Nephron progenitor cell (in vitro differentiated cells): ENCODE results near the gene UHRF1.

Experiments used
- DNase-seq: peaks from one replicate; pipeline ENCODE4 v3.0.0; 2021
- H3K27ac Mint-ChIP-seq: 2 replicates; pipeline ENCODE4 v1.8.0; 2021; ENCODE audit warnings: mild to moderate bottlenecking, moderate library complexity, mixed read lengths
- H3K27me3 Mint-ChIP-seq: 2 replicates; pipeline ENCODE4 v1.8.0; 2021; ENCODE audit warnings: mild to moderate bottlenecking, low read depth, mixed read lengths; ENCODE audit not compliant: poor library complexity
- H3K36me3 Mint-ChIP-seq: 2 replicates; pipeline ENCODE4 v1.8.0; 2021; ENCODE audit warnings: low read depth, mixed read lengths
- H3K4me1 Mint-ChIP-seq: 2 replicates; pipeline ENCODE4 v1.8.0; 2021; ENCODE audit warnings: mixed read lengths
- H3K4me3 Mint-ChIP-seq: 2 replicates; pipeline ENCODE4 v1.8.0; 2021; ENCODE audit warnings: mild to moderate bottlenecking, moderate library complexity, mixed read lengths
- H3K9me3 Mint-ChIP-seq: 2 replicates; pipeline ENCODE4 v1.8.0; 2021; ENCODE audit warnings: mild to moderate bottlenecking, moderate library complexity, mixed read lengths
- CTCF ChIP-seq: fragments of 200-600 bp; sonication (generic); IDR thresholded peaks from 2 replicates; pipeline ENCODE4 v1.5.0; 2021; ENCODE audit warnings: antibody characterized with exemption

The UHRF1 gene

GRCh38 chr19:4986471-4986891 lies 77.2 kb downstream of the UHRF1 start:
- Mint-ChIP-seq H3K9me3 (no peaks in the 10 kb centered on the region), H3K27me3 (no peaks in the 10 kb centered on the region), H3K27ac (peak overlapping the region; percentile 95), H3K36me3 (peaks cover 10% of the 10 kb centered on the region), H3K4me1 (peaks cover 82% of the 10 kb centered on the region), H3K4me3 (peak overlapping the region; percentile 38)
- no peak for TF ChIP-seq CTCF
- no peak for DNase-seq

- Mint-ChIP-seq H3K9me3 (peaks cover 7% of the 10 kb centered on the region), H3K27ac (peak overlapping the region; percentile 96), H3K4me3 (peak overlapping the region; percentile 67), H3K27me3 (no peaks in the 10 kb centered on the region), H3K4me1 (peaks cover 87% of the 10 kb centered on the region), H3K36me3 (peaks cover 17% of the 10 kb centered on the region)
- DNase-seq, result no peak
- TF ChIP-seq CTCF, result no peak
These were observed 78.0 kb downstream of the UHRF1 start for GRCh38 chr19:4987256-4987655.

GRCh38 chr19:4987692-4988370 lies 78.5 kb downstream of the UHRF1 start:
- Mint-ChIP-seq H3K4me3 (peak overlapping the region; percentile 67), H3K27me3 (no peaks in the 10 kb centered on the region), H3K27ac (peak overlapping the region; percentile 96), H3K9me3 (peaks cover 13% of the 10 kb centered on the region), H3K36me3 (peaks cover 23% of the 10 kb centered on the region), H3K4me1 (peaks cover 81% of the 10 kb centered on the region)
- no peak for DNase-seq
- TF ChIP-seq CTCF, result no peak

- H3K4me1 Mint-ChIP-seq, result peaks cover 71% of the 10 kb centered on the region
- no peaks in the 10 kb centered on the region for H3K27me3 Mint-ChIP-seq
- peaks cover 14% of the 10 kb centered on the region for H3K9me3 Mint-ChIP-seq
- no peak for DNase-seq
- TF ChIP-seq CTCF, result no peak
- H3K36me3 Mint-ChIP-seq, result peaks cover 33% of the 10 kb centered on the region
- H3K4me3 Mint-ChIP-seq, result peak overlapping the region; percentile 36
- H3K27ac Mint-ChIP-seq, result peak overlapping the region; percentile 97
These were observed 79.5 kb downstream of the UHRF1 start for GRCh38 chr19:4988770-4989251.

- H3K4me3 Mint-ChIP-seq, result no peak overlapping the region
- H3K27ac Mint-ChIP-seq, result peak overlapping the region; percentile 88
- H3K27me3 Mint-ChIP-seq, result no peaks in the 10 kb centered on the region
- no peak for TF ChIP-seq CTCF
- no peak for DNase-seq
- peaks cover 14% of the 10 kb centered on the region for H3K9me3 Mint-ChIP-seq
- H3K4me1 Mint-ChIP-seq, result peaks cover 57% of the 10 kb centered on the region
- H3K36me3 Mint-ChIP-seq, result peaks cover 37% of the 10 kb centered on the region
These were observed 81.0 kb downstream of the UHRF1 start for GRCh38 chr19:4990306-4990705.

- H3K4me3 Mint-ChIP-seq, result no peak overlapping the region
These were observed 82.2 kb downstream of the UHRF1 start for GRCh38 chr19:4991538-4991937.

More at GRCh38 chr19:4991538-4991937, 82.2 kb downstream of the UHRF1 start:
- Mint-ChIP-seq H3K9me3 (peaks cover 14% of the 10 kb centered on the region), H3K4me1 (peaks cover 51% of the 10 kb centered on the region), H3K27ac (peak overlapping the region; percentile 10), H3K36me3 (peaks cover 47% of the 10 kb centered on the region), H3K27me3 (no peaks in the 10 kb centered on the region)
- no peak for TF ChIP-seq CTCF
- DNase-seq, result no peak
